ENCODE data around the gene ALDH18A1. TPM values are rescaled to one million over a fixed set of nuclear protein-coding genes. Genes with fewer than 3 reads are reported as not detected.
"Not testable (repeated sequence)": the region's sequence is repeated elsewhere in the genome, so short reads cannot be mapped to it uniquely, and the experiment has no call there.

ALDH18A1 gene
- total and polyA plus RNA-seq, 2 donors (not counting 3 experiments of a cell fraction or from before 2014, with no cell fraction given), result 53.2 to 92.6 TPM

GRCh38 chr10:95626500-95626899 is 30.0 kb downstream of the ALDH18A1 start:
- TF ChIP-seq, protein P1, sequence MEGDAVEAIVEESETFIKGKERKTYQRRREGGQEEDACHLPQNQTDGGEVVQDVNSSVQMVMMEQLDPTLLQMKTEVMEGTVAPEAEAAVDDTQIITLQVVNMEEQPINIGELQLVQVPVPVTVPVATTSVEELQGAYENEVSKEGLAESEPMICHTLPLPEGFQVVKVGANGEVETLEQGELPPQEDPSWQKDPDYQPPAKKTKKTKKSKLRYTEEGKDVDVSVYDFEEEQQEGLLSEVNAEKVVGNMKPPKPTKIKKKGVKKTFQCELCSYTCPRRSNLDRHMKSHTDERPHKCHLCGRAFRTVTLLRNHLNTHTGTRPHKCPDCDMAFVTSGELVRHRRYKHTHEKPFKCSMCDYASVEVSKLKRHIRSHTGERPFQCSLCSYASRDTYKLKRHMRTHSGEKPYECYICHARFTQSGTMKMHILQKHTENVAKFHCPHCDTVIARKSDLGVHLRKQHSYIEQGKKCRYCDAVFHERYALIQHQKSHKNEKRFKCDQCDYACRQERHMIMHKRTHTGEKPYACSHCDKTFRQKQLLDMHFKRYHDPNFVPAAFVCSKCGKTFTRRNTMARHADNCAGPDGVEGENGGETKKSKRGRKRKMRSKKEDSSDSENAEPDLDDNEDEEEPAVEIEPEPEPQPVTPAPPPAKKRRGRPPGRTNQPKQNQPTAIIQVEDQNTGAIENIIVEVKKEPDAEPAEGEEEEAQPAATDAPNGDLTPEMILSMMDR (IDR thresholded peaks at IDR 0.05; ENCODE audit: extremely low read depth in 1 of 2, insufficient read depth in 1 of 2, low read depth in 1 of 2, low read length in 2 of 2), result no peak
- no peak for TF ChIP-seq FOS (IDR thresholded peaks at IDR 0.05; ENCODE audit: borderline replicate concordance, insufficient read depth, low read length)
- TF ChIP-seq GATA2 (IDR thresholded peaks at IDR 0.05; ENCODE audit: insufficient read depth, insufficient read length, low read depth, low read length), result no peak
- TF ChIP-seq MAX (IDR thresholded peaks at IDR 0.05; ENCODE audit: insufficient read depth, insufficient read length), result no peak
- TF ChIP-seq MYC (IDR thresholded peaks at IDR 0.05; ENCODE audit: low read depth, low read length), result no peak
- no peak for TF ChIP-seq EZH2 (IDR thresholded peaks at IDR 0.05; ENCODE audit: borderline replicate concordance, low read depth, low read length, severe bottlenecking)
- no peak for TF ChIP-seq POLR2AphosphoS5 (IDR thresholded peaks at IDR 0.05; ENCODE audit: insufficient read depth, low read depth, low read length)
- TF ChIP-seq JUN (IDR thresholded peaks at IDR 0.05; ENCODE audit: borderline replicate concordance, insufficient read depth, insufficient read length, low read depth), result no peak
- TF ChIP-seq POLR2A (IDR thresholded peaks at IDR 0.05; ENCODE audit: low read depth, low read length), result no peak
- FAIRE-seq, result no peak
- dilution Hi-C loops (cut with MboI; ENCODE audit: extremely low pct_ligation_motif_present, low sequenced_read_pairs), result no loop called here
- ChIA-PET POLR2A (no interaction called here), CTCF (no interaction called here)
- Histone ChIP-seq H3K27me3 (ENCODE audit: control insufficient read depth in 2 of 2, insufficient read depth in 2 of 2, low read length in 2 of 2) (no peaks in the 10 kb centered on the region), H3K79me2 (ENCODE audit: control insufficient read depth, insufficient read depth, low read length) (no peaks in the 10 kb centered on the region), H2AFZ (ENCODE audit: low read depth, low read length) (no peak overlapping the region), H3K4me1 (ENCODE audit: control insufficient read depth, extremely low read depth, insufficient read depth, low read length) (no peaks in the 10 kb centered on the region), H3K4me2 (ENCODE audit: insufficient read depth, low read length) (no peak overlapping the region), H4K20me1 (replicated peaks; ENCODE audit: control insufficient read depth, extremely low read depth, insufficient read depth, low read length) (no peaks in the 10 kb centered on the region), H3K9me1 (replicated peaks; ENCODE audit: control insufficient read depth, extremely low read depth, insufficient read depth, low read length) (no peaks in the 10 kb centered on the region), H3K9me3 (replicated peaks; ENCODE audit: control insufficient read depth, insufficient read depth, low read length) (no peaks in the 10 kb centered on the region), H3K9ac (replicated peaks; ENCODE audit: extremely low read depth, insufficient read depth, low read length) (no peak overlapping the region), H3K4me3 (replicated peaks in 1 of 3; ENCODE audit: insufficient read depth in 1 of 3, low read depth in 1 of 3, low read length in 3 of 3) (no peak overlapping the region), H3K36me3 (ENCODE audit: control insufficient read depth in 2 of 2, extremely low read depth in 1 of 2, insufficient read depth in 2 of 2, low read length in 2 of 2) (peaks cover 16 to 30% of the 10 kb centered on the region in 2 experiments), H3K27ac (ENCODE audit: insufficient read depth, low read depth, low read length) (no peak overlapping the region)
- intact Hi-C loops (cut with micrococcal nuclease), result no loop called here
- no peak for DNase-seq (ENCODE audit: low read depth, low spot score)
- BruUV-seq (replicated peaks), result no TSS peak

GRCh38 chr10:95620415-95620814 is 36.1 kb downstream of the ALDH18A1 start:
- BruUV-seq (replicated peaks); POLR2A ChIA-PET; intact Hi-C loops (cut with micrococcal nuclease); H3K4me2 ChIP-seq (ENCODE audit: insufficient read depth, low read length); dilution Hi-C loops (cut with MboI; ENCODE audit: extremely low pct_ligation_motif_present, low sequenced_read_pairs); H3K4me1 ChIP-seq (ENCODE audit: control insufficient read depth, extremely low read depth, insufficient read depth, low read length); FAIRE-seq; H3K27ac ChIP-seq (ENCODE audit: insufficient read depth, low read depth, low read length); H3K79me2 ChIP-seq (ENCODE audit: control insufficient read depth, insufficient read depth, low read length); DNase-seq (ENCODE audit: low read depth, low spot score); H4K20me1 ChIP-seq (replicated peaks; ENCODE audit: control insufficient read depth, extremely low read depth, insufficient read depth, low read length); CTCF ChIA-PET; H3K4me3 ChIP-seq (replicated peaks in 1 of 3; ENCODE audit: insufficient read depth in 1 of 3, low read depth in 1 of 3, low read length in 3 of 3); H3K9me3 ChIP-seq (replicated peaks; ENCODE audit: control insufficient read depth, insufficient read depth, low read length); H3K9me1 ChIP-seq (replicated peaks; ENCODE audit: control insufficient read depth, extremely low read depth, insufficient read depth, low read length); H3K9ac ChIP-seq (replicated peaks; ENCODE audit: extremely low read depth, insufficient read depth, low read length); H3K27me3 ChIP-seq (ENCODE audit: control insufficient read depth in 2 of 2, insufficient read depth in 2 of 2, low read length in 2 of 2); H2AFZ ChIP-seq (ENCODE audit: low read depth, low read length): not testable (repeated sequence)
- H3K36me3 ChIP-seq (ENCODE audit: control insufficient read depth in 2 of 2, extremely low read depth in 1 of 2, insufficient read depth in 2 of 2, low read length in 2 of 2), result peaks cover 11 to 30% of the 10 kb centered on the region in 2 experiments
